Limb (tissue), 2 donors: ENCODE data around the gene NTSR1.

Experiments used
- DNase-seq, 2 donors: peaks; one replicate each; pipeline ENCODE4 v3.0.0-alpha.2; 2016; ENCODE audit errors: extremely low spot score in 2 of 2

Gene NTSR1

DNA sequence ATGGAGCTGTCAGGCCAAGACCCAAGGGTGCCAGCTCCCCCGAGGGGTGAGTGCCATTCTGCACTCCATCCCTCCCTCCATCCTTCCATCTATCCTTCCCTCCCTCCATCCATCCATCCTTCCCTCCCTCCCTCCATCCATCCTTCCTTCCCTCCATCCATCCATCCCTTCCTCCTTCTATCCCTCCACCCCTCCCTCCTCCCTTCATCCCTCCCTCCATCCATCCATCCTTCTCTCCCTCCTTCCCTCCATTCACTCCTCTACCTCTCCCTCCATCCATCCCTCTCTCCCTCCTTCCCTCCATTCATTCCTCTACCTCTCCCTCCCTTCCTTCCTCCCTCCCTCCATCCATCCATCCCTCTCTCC, 46.3 kb downstream of the NTSR1 start:
- no peak for DNase-seq

DNA sequence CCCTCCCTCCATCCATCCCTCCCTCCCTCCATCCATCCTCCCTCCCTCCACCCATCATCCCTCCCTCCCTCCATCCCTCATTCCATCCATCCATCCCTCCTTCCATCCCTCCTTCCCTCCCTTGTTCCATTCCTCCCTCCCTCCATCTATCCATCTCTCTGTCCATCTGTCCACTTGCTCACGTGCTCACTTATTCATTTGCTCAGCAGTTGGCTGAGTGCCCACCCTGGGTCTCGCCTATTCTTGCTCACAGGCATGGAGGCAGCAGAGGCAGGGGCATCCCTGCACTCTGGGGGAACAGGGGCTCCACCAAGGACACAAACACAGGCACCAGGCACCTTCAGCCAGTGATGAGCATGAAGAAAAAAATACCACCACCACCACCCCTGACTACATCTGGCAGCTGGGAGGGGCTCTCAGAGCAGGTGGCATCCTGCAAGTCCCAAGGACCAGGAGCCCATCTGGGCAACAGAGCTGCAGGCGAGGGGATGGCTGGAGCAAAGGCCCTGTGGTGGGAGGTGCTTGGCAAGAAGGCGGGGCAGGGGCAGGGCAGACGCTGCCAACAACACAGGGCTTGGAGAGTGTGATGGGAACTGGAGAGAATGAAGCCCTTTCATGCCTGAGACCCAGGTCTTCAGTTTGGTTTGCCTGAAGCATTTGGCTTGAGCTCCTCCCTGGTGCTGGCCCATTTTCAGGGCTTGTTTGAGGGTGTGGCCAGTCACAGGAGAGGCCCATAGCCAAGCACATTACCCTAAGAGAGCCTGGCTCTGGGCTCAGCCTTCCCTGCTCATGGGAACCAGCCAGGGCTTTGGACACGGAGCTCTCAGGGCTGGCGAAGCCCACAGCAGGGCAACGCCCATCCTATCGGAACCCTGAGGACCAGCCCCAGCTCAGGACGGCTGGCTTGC, 47.4 kb downstream of the NTSR1 start:
- no peak for DNase-seq

DNA sequence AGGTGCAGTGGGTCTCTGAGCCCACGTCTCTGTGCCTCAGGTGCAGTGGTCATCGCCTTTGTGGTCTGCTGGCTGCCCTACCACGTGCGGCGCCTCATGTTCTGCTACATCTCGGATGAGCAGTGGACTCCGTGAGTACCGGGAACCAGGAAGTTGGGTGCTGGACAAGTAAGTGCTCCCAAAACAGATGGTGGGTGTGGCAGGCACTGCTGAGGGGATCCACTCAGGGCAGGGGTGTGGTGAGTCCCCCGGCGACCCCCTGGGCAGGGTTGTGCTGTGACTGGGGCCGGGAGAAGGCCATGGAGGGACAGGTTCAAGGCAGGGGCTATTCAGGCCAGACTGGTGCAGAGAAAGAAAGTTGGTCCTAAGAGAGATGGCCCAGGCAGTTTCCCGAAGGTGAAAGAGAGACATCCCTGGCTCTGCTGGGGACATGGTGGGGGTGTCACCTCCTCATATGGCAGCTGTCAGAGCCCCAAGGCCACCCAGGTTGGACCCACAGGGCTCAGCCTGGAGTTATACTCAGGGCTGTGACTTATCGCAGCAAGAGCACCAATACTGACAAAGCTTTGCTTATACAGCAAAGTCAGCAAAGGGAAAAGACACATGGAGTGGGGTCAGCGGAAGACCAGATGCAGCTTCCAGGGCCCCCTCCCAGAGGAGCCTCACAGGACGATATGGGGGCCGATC, 49.7 kb downstream of the NTSR1 start:
- no peak for DNase-seq

DNA sequence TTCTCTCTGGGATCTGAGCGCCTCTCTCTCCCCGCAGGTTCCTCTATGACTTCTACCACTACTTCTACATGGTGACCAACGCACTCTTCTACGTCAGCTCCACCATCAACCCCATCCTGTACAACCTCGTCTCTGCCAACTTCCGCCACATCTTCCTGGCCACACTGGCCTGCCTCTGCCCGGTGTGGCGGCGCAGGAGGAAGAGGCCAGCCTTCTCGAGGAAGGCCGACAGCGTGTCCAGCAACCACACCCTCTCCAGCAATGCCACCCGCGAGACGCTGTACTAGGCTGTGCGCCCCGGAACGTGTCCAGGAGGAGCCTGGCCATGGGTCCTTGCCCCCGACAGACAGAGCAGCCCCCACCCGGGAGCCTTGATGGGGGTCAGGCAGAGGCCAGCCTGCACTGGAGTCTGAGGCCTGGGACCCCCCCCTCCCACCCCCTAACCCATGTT, 51.4 kb downstream of the NTSR1 start:
- DNase-seq: no peak

DNA sequence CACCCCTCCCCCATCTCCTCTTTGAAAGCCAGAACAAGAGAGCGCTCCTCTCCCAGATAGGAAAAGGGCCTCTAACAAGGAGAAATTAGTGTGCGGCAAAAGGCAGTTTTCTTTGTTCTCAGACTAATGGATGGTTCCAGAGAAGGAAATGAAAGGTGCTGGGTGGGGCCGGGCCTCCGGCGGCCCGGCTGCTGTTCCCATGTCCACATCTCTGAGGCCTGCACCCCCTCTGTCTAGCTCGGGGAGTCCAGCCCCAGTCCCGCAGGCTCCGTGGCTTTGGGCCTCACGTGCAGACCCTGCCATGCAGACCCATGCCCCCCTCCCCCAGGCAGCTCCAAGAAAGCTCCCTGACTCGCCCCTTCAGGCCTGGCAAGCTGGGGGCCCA, 51.8 kb downstream of the NTSR1 start:
- no peak for DNase-seq

DNA sequence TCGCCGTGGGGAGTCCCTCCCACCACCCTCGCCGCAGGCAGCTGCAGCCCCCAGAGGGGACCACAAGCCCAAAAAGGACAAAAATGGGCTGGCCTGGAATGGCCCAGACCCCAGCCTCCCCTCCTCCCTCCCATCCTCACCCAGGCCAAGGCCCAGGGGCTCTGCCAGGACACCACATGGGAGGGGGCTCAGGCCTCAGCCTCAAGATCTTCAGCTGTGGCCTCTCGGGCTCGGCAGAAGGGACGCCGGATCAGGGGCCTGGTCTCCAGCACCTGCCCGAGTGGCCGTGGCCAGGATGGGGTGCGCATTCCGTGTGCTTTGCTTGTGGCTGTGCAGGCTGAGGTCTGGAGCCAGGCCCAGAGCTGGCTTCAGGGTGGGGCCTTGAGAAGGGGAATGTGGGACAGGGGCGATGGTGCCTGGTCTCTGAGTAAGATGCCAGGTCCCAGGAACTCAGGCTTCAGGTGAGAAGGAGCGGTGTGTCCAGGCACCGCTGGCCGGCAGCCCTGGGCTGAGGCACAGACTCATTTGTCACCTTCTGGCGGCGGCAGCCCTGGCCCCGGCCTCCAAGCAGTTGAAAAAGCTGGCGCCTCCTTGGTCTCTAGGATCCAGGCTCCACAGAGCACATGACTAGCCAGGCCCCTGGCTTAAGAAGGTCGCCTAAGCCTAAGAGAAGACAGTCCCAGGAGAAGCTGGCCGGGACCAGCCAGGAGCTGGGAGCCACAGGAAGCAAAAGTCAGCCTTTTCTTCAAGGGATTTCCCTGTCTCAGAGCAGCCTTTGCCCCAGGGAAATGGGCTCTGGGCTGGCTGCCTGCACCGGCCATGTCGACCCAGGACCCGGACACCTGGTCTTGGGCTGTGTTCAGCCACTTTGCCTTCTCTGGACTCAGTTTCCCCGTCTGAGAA, 52.5 kb downstream of the NTSR1 start:
- DNase-seq: no peak

DNA sequence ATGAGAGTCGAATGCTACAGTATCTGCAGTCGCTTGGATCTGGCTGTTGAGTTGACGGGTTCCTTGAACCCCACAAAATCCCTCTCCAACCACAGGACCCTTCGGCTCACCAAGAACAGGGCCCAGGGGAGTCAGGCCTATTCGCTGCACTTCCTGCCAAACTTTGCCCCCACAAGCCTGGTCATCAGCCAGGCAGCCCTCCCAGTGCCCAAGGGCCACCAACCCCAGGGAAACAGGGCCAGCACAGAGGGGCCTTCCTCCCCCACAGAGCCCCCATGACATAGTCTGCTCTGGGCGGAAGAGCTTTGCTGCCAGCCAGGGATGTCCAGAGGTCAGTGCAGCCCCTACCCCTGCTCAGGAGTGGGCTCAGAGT, 53.1 kb downstream of the NTSR1 start:
- DNase-seq: no peak

DNA sequence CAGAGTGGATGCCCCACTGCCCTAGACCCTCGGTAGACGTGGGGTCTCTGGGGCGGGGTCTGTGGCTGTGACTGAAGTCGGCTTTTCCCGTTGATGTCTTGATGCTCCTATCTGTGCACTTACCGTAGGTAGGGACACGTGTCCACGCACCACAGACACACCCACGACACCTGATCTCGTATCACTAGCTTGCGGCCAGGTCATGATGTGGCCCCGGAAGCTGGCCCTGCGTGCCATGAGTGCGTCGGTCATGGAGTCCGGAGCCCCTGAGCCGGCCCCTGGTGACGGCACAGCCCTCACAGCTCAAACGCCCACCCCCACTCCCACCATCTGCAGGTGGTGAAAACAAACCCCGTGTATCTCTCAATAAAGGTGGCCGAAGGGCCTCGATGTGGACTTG, 53.7 kb downstream of the NTSR1 start:
- no peak for DNase-seq

DNA sequence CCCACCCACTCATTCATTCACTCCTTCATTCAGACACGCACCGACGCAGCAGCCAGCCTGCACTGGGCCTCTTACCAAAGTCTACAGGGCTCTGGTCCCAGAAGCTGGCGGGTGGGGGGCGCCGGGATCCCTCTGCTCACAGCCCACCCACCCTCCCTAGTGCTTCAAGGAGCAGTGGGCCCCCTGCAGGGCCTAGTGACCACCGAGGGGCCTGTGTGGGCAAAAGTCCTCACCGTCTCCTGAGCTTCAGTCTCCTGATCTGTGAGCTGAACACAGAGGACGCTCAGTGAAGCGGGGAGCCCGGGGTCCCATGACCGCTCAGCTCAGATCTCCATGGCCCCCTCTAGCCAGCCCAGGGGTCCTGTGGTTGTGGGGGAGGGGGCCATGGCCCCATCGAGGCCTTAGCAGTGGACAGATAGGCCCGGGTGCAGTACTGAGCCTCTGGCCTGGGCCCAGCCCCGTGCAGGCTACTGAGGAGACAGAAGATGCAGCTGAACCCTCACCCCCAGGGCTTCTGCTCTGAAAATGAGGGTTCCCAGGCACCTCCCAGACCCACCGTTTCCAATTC, 54.2 kb downstream of the NTSR1 start:
- DNase-seq: no peak

DNA sequence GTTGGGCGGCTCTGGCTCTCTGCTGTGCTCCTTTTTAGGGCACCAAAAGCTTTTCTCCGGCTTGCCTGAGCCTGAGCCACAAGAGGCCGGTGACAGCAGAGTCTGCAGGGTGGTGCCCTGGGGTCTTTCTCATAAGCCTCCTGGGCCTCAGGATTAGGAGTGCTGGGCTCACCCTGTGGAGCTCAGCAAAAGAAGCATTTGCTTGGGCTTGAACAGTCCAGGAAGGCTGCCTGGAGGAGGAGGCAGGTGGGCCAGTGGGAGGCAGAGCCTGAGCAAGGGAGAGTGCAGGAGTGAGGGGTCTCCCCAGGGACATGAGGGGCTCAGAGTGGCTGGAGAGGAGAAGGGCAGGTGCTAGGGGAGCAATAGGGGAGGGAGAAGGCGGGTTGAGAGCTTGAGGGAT, 54.8 kb downstream of the NTSR1 start:
- no peak for DNase-seq

DNA sequence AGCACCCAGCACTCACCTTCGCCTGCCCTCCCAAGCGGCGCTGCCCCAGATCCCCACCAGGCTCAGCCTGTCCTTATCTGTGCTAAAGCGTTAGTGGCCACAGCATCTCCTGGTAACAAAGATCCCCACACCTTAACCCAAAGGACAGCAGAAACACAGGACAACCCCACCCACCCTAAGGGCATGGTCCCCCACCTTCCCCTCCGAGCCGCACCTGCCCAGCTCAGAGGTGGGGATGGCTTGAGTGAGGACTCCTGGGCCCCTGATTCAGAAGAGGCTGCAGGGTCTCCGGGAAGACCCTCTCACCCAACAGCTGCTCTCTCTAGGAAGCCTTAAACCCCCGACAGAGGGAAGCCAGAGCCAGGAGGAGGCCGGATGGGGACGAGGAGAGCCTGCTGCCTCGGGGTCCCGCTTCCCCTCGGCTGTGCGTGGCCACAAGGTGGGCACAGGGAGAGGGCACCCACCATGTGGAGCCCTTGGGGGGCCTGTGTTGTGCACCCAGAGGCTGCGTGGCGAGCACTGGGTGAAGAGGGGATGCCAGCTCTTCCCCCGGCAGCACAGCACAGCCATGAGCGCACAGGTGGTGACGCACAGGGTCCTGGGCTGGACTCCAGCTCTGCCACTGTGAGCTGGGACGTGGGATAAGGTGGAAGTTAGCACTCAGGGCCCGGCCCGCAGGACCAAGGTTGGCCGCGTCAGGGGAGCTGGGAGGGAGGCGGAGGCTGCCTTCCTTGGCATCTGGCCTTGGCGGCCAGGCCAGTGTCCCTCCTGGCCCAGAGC, 55.7 kb downstream of the NTSR1 start:
- DNase-seq: no peak

DNA sequence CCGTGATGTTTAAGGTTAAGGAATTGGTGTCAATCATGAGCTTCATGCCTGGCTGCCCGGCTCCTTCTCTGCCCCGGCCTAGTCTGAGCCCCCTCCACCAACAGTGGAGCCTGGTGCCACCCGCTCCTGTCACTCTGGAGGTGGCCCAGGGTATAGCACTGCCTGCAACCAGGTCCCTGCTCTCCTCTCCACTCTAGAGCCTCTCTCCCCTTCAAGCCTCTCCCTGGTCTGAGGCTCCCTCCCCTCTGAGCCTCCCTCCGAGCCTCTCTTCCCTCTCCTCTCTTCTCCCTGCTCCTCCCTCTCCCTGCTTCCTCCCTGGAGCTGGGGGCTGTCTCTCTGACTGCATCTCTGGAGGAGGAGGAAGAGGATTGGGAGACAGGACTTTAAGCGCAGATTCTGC, 56.4 kb downstream of the NTSR1 start:
- DNase-seq: no peak

DNA sequence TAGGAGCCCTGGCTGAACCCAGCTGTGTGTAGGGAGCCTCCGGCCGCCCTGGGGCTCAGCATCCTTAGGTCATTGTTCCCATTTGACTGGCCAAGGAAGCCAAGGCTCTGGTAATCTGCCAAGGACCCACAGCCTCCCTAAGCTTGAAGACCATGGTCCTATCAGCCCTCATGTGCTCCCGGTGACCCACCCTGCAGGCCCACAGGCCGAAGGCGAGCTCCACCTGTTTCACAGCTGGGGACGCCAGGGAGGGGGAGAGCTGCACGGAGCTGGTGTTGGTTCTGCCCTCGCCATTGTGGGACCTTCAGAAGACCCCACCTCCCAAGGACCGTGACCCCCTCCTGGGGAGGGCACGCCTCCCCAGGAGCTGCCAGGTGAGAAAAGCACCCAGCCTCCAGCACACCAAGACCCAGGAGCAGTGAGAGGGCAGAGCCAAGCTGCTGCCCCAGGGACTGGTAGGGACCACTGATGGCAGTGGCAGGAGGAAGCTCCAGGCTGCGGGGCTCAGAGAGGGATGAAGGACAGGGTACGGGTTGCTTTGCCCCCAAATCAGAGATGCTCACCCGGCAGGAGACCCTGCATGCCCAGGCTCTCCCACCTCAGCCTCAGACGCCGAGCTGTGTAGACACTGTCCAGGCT, 56.9 kb downstream of the NTSR1 start:
- no peak for DNase-seq

DNA sequence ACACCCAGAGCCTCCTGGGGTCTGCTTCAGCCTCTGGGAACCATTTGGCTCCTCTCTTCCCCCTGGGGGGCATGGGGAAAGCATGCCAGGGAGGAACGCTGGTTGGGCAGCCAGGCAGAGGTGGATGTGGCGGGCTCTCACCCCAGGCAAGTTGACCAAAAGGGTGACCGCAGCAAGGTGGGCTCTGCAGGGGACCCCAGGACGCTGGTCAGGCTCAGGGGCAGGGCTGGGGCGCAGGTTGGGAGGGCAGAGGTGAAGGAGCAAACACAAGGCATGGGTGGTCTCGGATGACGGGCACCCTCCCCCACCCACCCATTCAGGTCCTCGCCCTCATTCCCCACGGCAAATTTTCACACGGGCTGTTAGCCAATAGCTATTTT, 57.4 kb downstream of the NTSR1 start:
- DNase-seq: no peak

DNA sequence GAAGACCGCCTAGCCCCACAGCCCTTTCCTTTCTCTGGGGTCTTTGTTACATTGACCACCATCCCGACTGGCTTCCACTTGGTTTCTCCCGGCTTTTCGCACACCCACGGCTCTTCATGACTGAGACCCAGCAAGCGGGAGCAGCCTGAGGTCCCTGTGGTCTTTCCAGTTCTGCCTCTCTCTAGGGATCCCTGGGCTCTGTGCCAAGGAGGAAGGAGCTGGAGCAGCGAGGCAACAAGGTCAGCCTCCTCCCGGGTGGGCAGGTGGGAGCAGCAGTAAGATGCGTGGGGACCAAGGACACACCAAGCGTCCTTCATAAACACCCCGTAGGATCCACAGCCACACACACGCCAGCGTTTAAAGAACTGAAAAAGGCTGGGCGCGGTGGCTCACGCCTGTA, 58.1 kb downstream of the NTSR1 start:
- no peak for DNase-seq

DNA sequence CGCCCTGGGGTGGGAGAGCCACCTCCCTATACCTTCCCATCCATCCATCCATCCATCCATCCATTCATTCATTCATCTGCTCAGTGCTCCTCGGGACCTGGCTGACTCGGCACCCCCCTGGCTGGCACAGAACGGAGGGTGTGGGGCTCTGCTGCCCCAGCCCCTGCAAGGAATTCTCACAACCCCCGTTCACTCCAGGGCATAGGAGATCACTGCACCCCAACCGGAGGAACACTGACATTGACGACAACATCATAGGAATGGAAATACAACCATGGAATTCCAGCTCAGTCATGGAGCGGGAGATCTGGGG, 59.6 kb downstream of the NTSR1 start:
- no peak for DNase-seq

DNA sequence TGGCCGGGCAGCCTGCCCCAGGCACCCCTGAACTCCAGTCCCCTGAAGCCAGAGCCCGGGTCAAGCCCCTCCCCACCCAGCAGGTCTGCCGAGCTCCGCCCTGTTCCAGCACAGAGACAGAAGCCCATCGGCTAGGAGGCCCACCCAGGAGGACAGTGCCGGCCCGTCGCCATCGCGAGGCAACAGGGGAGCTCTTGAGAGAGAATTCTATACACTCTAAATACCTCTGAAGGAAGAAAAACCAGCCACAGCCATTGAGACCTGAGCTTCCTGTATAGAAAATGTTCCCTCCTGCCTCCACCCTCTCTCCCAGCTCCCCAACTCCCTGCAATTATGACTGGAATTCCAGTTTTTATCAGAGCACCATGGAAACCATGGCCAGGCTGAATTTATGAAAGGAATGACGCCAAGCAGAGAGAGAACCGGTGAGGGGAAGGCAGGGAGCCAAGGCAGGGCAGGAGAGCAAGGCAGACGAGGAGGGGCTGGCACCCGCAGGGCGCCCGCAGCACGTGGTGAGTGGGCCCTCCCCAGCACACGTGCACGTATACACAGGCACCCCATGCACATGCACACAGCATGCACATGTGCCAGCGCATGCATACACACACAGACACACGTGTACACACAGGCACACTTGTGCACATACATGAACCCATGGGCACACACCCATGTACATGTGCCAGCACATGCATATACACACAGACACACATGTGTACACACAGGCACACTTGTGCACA, 60.1 kb downstream of the NTSR1 start:
- peak; percentile 54 to 78 for DNase-seq

DNA sequence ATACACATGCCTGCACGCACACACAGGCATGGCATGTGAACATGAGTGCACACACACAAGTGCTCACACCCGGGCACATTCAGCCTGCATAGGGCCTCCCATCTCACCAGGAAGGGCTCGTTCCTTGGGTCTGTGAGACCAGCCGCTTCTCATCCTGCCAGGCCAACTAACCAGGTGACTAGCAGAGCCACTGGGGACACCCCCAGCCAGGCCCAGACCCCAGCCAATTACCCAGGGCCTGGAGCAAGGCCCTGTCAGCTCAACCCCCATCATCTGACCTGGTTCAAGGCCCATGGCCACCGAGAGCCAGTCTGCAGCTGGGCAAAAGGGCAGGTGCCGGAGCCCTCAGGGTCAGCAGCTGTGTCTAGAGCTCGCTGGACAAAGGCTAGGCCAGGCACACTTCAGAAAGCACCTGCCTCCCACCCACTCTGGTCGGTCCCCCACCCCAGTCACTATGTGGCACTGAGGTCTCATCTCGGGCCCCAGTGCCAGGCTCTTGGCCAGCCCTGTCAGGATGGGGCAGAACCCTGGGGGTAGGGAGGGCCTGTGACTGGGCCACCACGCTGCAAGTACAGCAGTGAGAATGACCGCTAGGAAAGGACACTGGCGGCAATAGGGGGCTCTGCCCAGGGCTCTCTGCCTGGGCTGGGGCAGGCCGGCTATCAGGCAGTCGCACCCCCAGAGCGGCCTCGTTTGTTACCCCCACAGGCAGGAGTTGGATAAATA, 60.9 kb downstream of the NTSR1 start:
- DNase-seq: no peak
